Measurements from ENCODE around the gene MTCL1.

MTCL1 gene

GRCh38 chr18:8868276-8868675 lies 162.9 kb downstream of the MTCL1 start:
- no peak for DNase-seq (ENCODE audit: low read depth)

DNA sequence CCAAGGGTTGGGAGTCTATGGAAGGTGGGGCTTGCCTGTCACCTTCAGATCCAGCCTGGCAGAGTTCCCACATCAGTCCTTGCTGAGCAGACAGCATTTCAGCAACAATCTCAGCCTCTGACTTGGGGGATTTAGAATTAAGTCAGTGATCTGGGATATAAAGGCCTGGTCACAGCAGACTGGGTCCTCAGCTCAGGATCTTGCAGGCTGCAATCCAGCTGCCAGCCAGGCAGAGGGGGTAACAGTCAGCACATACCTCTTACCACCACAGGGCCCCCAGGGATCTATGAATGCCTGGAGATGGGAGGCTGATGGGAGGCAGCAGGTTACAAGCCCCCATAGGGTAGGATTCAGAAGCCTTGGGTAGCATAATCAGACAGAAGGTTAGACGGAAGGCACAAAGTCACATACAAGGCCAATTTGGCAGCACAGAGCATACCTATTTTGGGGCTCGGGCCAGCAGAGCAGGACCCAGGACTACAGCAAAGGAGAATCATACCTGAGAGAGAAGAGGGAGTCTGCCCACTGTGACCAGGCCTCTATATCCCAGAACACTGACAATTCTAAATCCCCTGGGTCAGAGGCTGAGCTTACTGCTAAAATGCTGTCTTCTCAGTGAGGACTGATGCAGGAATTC lies 163.5 kb downstream of the MTCL1 start:
- no peak for DNase-seq (ENCODE audit: low read depth)

- no peak for DNase-seq (ENCODE audit: low read depth)
Observed at GRCh38 chr18:8869696-8870095, 164.3 kb downstream of the MTCL1 start.

DNA sequence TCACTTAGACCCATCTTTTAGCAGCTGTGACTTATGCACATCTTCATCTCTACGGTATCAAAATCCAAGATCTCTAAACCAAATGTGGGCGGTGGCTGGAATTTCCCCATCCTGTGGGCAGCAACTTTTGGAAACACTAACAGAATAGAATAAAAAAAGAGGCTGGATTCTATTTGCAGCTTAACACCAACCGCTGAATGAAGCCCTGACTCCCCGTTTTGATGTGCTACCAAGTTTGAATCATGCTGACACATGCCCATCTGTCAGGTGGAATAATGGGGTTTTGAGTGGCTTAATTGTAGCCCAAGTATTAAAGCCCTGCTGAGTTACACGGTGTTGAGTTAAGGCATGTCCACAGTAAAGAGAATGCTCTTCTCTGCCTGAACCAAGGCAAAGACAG lies 165.2 kb downstream of the MTCL1 start:
- DNase-seq (ENCODE audit: low read depth): no peak

DNA sequence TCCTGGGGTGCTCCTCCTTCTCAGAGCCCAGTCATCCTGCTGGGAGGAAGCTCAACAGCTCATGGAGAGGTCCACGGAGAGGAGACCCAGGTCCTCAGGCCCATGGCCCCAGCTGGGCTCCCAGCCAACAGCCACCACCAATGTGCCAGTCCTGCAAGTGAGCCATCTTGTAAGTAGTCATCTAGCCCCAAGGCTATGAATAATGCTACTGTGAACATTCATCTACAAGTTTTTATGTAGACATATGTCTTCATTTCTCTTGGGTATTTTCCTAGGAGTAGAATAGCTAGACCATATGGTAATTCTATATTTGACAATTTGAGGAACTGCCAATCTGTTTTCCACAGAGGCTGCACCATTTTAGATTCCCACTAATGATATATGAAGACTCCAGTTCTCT lies 166.1 kb downstream of the MTCL1 start:
- DNase-seq (ENCODE audit: low read depth): no peak

GRCh38 chr18:8874872-8875271 lies 169.5 kb downstream of the MTCL1 start:
- no peak for DNase-seq (ENCODE audit: low read depth)

- DNase-seq (ENCODE audit: low read depth): no peak
Observed at GRCh38 chr18:8876887-8877286, 171.5 kb downstream of the MTCL1 start.

DNA sequence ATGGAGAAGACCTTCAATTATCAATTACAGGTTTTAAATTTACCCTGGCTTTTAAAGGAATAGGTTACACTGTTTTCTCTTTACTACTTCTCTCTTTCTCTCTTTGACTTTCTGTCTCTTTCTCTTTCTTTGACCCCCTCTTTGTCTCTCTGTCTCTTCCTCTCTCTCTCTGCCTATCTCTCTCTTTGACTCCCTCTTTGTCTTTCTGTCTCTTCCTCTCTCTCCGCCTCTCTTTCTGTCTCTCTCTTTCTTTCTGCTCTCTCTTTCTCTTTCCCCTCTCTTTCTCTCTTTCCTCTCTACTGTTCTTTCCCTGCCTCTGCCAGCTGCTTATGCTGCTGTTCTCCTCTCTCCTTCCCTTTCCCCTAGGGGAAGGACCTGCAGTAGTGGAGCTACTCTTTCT lies 175.7 kb downstream of the MTCL1 start:
- no peak for DNase-seq (ENCODE audit: low read depth)
